GM12878 (cell line): Measurements from ENCODE around the gene NUDT6. TPM values are rescaled to one million over a fixed set of nuclear protein-coding genes. Genes with fewer than 3 reads are reported as not detected.

ENCODE experiments used
- ATAC-seq: fragments of 200-7000 bp; cut with Tn5 transposase; 3 replicates; pipeline ENCODE4 v1.9.1; 2020; ENCODE audit warnings: mild to moderate bottlenecking, moderate library complexity
- BruUV-seq: library from RNA; stranded (reverse); fragments of 400-500 nt; replicated peaks from 2 replicates; lab custom pipeline; 2021; lab: Mats Ljungman, UMichigan
- CTCF ChIA-PET: fragments of 300-600 bp; sonication (Branson Sonifier 250); formaldehyde crosslinking; extraction: SDS; loops from one replicate; lab custom pipeline; 2021; ENCODE audit warnings: inconsistent platforms; lab: Yijun Ruan, JAX
- POLR2A ChIA-PET: fragments of 350-600 bp; formaldehyde crosslinking; extraction: SDS; loops from one replicate; lab custom pipeline; 2021; ENCODE audit warnings: inconsistent platforms; lab: Charles Lee
- RAD21 ChIA-PET: fragments of 300-600 bp; sonication (Branson Sonifier 250); formaldehyde crosslinking; loops from one replicate; lab custom pipeline; 2023; ENCODE audit warnings: antibody characterized with exemption; ENCODE audit not compliant: unreplicated experiment; lab: Charles Lee
- SMC1A ChIA-PET: fragments of 300-600 bp; sonication (Branson Sonifier 250); formaldehyde crosslinking; loops from one replicate; lab custom pipeline; 2023; ENCODE audit not compliant: unreplicated experiment, uncharacterized antibody; lab: Charles Lee
- DNase-seq: peaks from one replicate; pipeline ENCODE4 v3.0.0-alpha.2; 2011; ENCODE audit warnings: low read depth, low spot score
- FAIRE-seq: peaks from 3 replicates; lab custom pipeline; 2011; peaks lifted over from hg19 to GRCh38; lab: Jason Lieb, UNC
- H2AFZ ChIP-seq: 2 replicates; pipeline ENCODE4 v1.6.0; 2011; ENCODE audit warnings: low read depth, low read length, control low read depth; ENCODE audit not compliant: control insufficient read depth
- H3K27ac ChIP-seq: 2 replicates; pipeline ENCODE4 v1.5.1; 2011; ENCODE audit warnings: control low read depth; ENCODE audit not compliant: control insufficient read depth, insufficient read depth
- H3K27me3 ChIP-seq, 2 experiments: replicated peaks in 1 of 2; 2 replicates each; pipeline versions ENCODE4 v1.6.0 to v1.6.1; 2011; ENCODE audit warnings: low read length in 1 of 2; ENCODE audit not compliant: control insufficient read depth in 2 of 2, insufficient read depth in 2 of 2
- H3K36me3 ChIP-seq, 2 experiments: 2 replicates each; pipeline ENCODE4 v1.5.1; 2011; ENCODE audit warnings: low read length in 1 of 2; ENCODE audit not compliant: control insufficient read depth in 2 of 2, insufficient read depth in 2 of 2
- H3K4me1 ChIP-seq: 2 replicates; pipeline ENCODE4 v1.6.1; 2011; ENCODE audit warnings: mild to moderate bottlenecking, low read length, moderate library complexity, mixed read lengths; ENCODE audit not compliant: control insufficient read depth, insufficient read depth
- H3K4me2 ChIP-seq: 2 replicates; pipeline ENCODE4 v1.6.0; 2011; ENCODE audit warnings: control low read depth; ENCODE audit not compliant: control insufficient read depth, insufficient read depth
- H3K4me3 ChIP-seq: fragments of 200-600 bp; sonication (generic); 2 replicates; pipeline ENCODE4 v1.5.1; 2016
- H3K79me2 ChIP-seq: 2 replicates; pipeline ENCODE4 v1.6.0; 2011; ENCODE audit warnings: low read length; ENCODE audit not compliant: control insufficient read depth, insufficient read depth
- H3K9ac ChIP-seq: 2 replicates; pipeline ENCODE4 v1.8.0; 2011; ENCODE audit warnings: low read length, control low read depth, mixed read lengths; ENCODE audit not compliant: control insufficient read depth, insufficient read depth
- H3K9me3 ChIP-seq: replicated peaks from 3 replicates; pipeline ENCODE4 v1.5.1; 2011; ENCODE audit warnings: mild to moderate bottlenecking, low read length; ENCODE audit not compliant: control insufficient read depth, insufficient read depth
- H4K20me1 ChIP-seq: 2 replicates; pipeline ENCODE4 v1.6.0; 2011; ENCODE audit not compliant: control insufficient read depth, insufficient read depth
- BHLHE40 ChIP-seq, 2 experiments: fragments of 450-650 bp in 1 of 2; IDR thresholded peaks; 2 replicates each; pipeline ENCODE4 v1.6.1; 2011 to 2017; ENCODE audit warnings: low read depth in 2 of 2, borderline replicate concordance in 1 of 2, improper control_type of control experiment in 1 of 2, low read length in 1 of 2, mild to moderate bottlenecking in 1 of 2
- BMI1 ChIP-seq: fragments of 450-650 bp; IDR thresholded peaks from 2 replicates; pipeline ENCODE4 v1.6.1; 2016; ENCODE audit warnings: mild to moderate bottlenecking, moderate library complexity, borderline replicate concordance
- CEBPB ChIP-seq, 2 experiments: fragments of 150-350 bp in 1 of 2; IDR thresholded peaks; 2 replicates each; pipeline ENCODE4 v1.6.1; 2012 to 2014; ENCODE audit warnings: low read depth in 2 of 2, low read length in 2 of 2, borderline replicate concordance in 1 of 2, inconsistent platforms in 1 of 2
- EZH2 ChIP-seq: IDR thresholded peaks from 2 replicates; pipeline ENCODE4 v1.6.1; 2012; ENCODE audit warnings: low read depth, mild to moderate bottlenecking, control low read depth, inconsistent platforms, low read length, borderline replicate concordance; ENCODE audit not compliant: control insufficient read depth
- GATAD2B ChIP-seq: fragments of 450-650 bp; conservative IDR thresholded peaks from 2 replicates; pipeline ENCODE4 v1.6.1; 2017; ENCODE audit warnings: low read depth, mild to moderate bottlenecking, moderate library complexity
- HDAC6 ChIP-seq: fragments of 200-600 bp; sonication (generic); IDR thresholded peaks from one replicate; pipeline ENCODE4 v1.8.0; 2017; ENCODE audit warnings: antibody characterized with exemption; ENCODE audit not compliant: unreplicated experiment
- IRF3 ChIP-seq: fragments of 450-650 bp; IDR thresholded peaks from 2 replicates; pipeline ENCODE4 v1.6.1; 2014; ENCODE audit warnings: mild to moderate bottlenecking
- IRF5 ChIP-seq: fragments of 450-650 bp; IDR thresholded peaks from 2 replicates; pipeline ENCODE4 v1.6.1; 2017; ENCODE audit warnings: borderline replicate concordance
- KDM1A ChIP-seq: fragments of 200-600 bp; sonication (generic); IDR thresholded peaks from 2 replicates; pipeline ENCODE4 v1.6.1; 2016; ENCODE audit warnings: borderline replicate concordance
- KLF5 ChIP-seq: fragments of 450-650 bp; IDR thresholded peaks from 2 replicates; pipeline ENCODE4 v1.6.1; 2014; ENCODE audit warnings: mild to moderate bottlenecking; ENCODE audit not compliant: partially characterized antibody
- MXI1 ChIP-seq: fragments of 150-350 bp; IDR thresholded peaks from 2 replicates; pipeline ENCODE4 v1.6.1; 2011; ENCODE audit warnings: low read depth, mild to moderate bottlenecking, inconsistent platforms, low read length, improper control_type of control experiment
- RAD21 ChIP-seq: IDR thresholded peaks from 2 replicates; pipeline ENCODE4 v1.6.1; 2011; ENCODE audit warnings: mild to moderate bottlenecking, low read depth, low read length, moderate library complexity; ENCODE audit not compliant: insufficient read depth
- RAD51 ChIP-seq: fragments of 450-650 bp; IDR thresholded peaks from 2 replicates; pipeline ENCODE4 v1.6.1; 2016; ENCODE audit warnings: moderate library complexity, mild to moderate bottlenecking, inconsistent platforms
- RBBP5 ChIP-seq: fragments of 200-600 bp; sonication (generic); conservative IDR thresholded peaks from 2 replicates; pipeline ENCODE4 v1.6.1; 2016
- ZBTB11 ChIP-seq: fragments of 450-650 bp; formaldehyde crosslinking; IDR thresholded peaks from 2 replicates; pipeline ENCODE4 v1.5.0; 2022; ENCODE audit warnings: mild to moderate bottlenecking, missing genetic modification characterization
- ZNF217 ChIP-seq: fragments of 450-650 bp; IDR thresholded peaks from 2 replicates; pipeline ENCODE4 v1.6.1; 2017; ENCODE audit warnings: antibody characterized with exemption, mild to moderate bottlenecking
- ZNF274 ChIP-seq: IDR thresholded peaks from one replicate; pipeline ENCODE4 v1.8.0; 2011; ENCODE audit not compliant: insufficient read length, insufficient read depth
- WGBS: methylation state at CpG from one replicate; pipeline ENCODE4 v1.1.6; 2016; ENCODE audit warnings: low lambda C conversion rate; ENCODE audit not compliant: insufficient replicate concordance, insufficient coverage; ENCODE audit errors: missing lambda C conversion rate; 5-methylcytosine and 5-hydroxymethylcytosine counted together
- in situ Hi-C: fragments of 300-500 bp; cut with MboI; formaldehyde crosslinking; loops from 9 replicates; pipeline ENCODE4 v1.14.3; 2018; ENCODE audit warnings: mixed read lengths
- intact Hi-C: fragments of 100-400 bp; cut with micrococcal nuclease; formaldehyde crosslinking; loops from one replicate; pipeline ENCODE4 v1.14.2; 2022; ENCODE audit not compliant: unreplicated experiment
- polyA plus RNA-seq, 11 experiments: library from polyadenylated mRNA; depleted of rRNA in 4 of 11; unstranded in 6 of 11; stranded (reverse) in 5 of 11; fragments of >200 nt; fragmentation: Nextera tagmentation in 4 of 11; fragmentation: Illumina TruSeq in 1 of 11; extraction: Ambion mirVana in 4 of 11; extraction: Trizol in 1 of 11; gene quantifications; 1 replicate in 1 of 11; 2 replicates in 10 of 11; pipeline versions ENCODE4 v1.2.1 to v1.2.3, GENCODE V29; 2011 to 2016; ENCODE audit warnings: inconsistent platforms in 2 of 11, missing spikeins in 2 of 11, low read depth in 1 of 11
- total RNA-seq, 4 experiments: library from RNA; depleted of rRNA in 3 of 4; stranded (reverse); fragments of >200 nt in 3 of 4; fragmentation: Illumina TruSeq in 1 of 4; extraction: Trizol in 1 of 4; gene quantifications; 2 replicates each; pipeline versions ENCODE4 v1.2.1 to v1.2.3, GENCODE V29; 2013 to 2021

Gene NUDT6
- total and polyA plus RNA-seq, 10 of the 15 experiments (the other 5 are each of a cell fraction or from before 2014, with no cell fraction given): 3.9 to 12.4 (median 6.8) TPM

- no peak for ATAC-seq
- no peak overlapping the region for H3K4me2 ChIP-seq
- ChIA-PET SMC1A (interaction anchor here (0.6 kb wide), 1 partner anchor 143 kb away, joined by 3 read pairs; no protein-coding TSS in a partner anchor), POLR2A (interaction anchor here (0.5 kb wide), 1 partner anchor 261 kb away, joined by 3 read pairs; no protein-coding TSS in a partner anchor), CTCF (interaction anchor here (1.3 kb wide), 1 partner anchor 29 kb away, joined by 5 read pairs; no protein-coding TSS in a partner anchor), RAD21 (no interaction called here)
- no peaks in the 10 kb centered on the region for H3K79me2 ChIP-seq
- H4K20me1 ChIP-seq: no peaks in the 10 kb centered on the region
- H3K9ac ChIP-seq: no peak overlapping the region
- no peak for DNase-seq
- H3K4me1 ChIP-seq: no peaks in the 10 kb centered on the region
- H3K9me3 ChIP-seq: no peaks in the 10 kb centered on the region
- WGBS: 100% methylated on average over 3 of the region's 3 CpGs
- no peak overlapping the region for H3K4me3 ChIP-seq
- no peaks in the 10 kb centered on the region for H3K36me3 ChIP-seq
- in situ Hi-C loops: no loop called here
- no peak overlapping the region for H2AFZ ChIP-seq
- BruUV-seq: no TSS peak
- H3K27ac ChIP-seq: no peak overlapping the region
- TF ChIP-seq ZBTB11 (CRISPR knock-in tag): no peak
- TF ChIP-seq ZNF274: no peak
- TF ChIP-seq KDM1A: no peak
- no peak for TF ChIP-seq BMI1
- TF ChIP-seq BHLHE40 (IDR thresholded peaks at IDR 0.05; ENCODE audit: borderline replicate concordance in 1 of 2, low read depth in 2 of 2, low read length in 1 of 2): no peak
- no peak for TF ChIP-seq CEBPB (IDR thresholded peaks at IDR 0.05; ENCODE audit: borderline replicate concordance in 1 of 2, low read depth in 2 of 2, low read length in 2 of 2)
- TF ChIP-seq EZH2: no peak
- TF ChIP-seq IRF5: no peak
- no peak for TF ChIP-seq IRF3
- TF ChIP-seq RAD21: no peak
- TF ChIP-seq RAD51: no peak
- TF ChIP-seq ZNF217: no peak
- TF ChIP-seq GATAD2B: no peak
- TF ChIP-seq KLF5: no peak
- TF ChIP-seq MXI1: no peak
- TF ChIP-seq RBBP5: no peak
- no peak for TF ChIP-seq HDAC6
- intact Hi-C loops: no loop called here
- FAIRE-seq: no peak
- H3K27me3 ChIP-seq: no peaks in the 10 kb centered on the region
These were observed 37.0 kb upstream of the NUDT6 start for GRCh38 chr4:122959441-122959840.
